RWPE2 (cell line): ENCODE data around the gene SP100.
"Not testable (repeated sequence)": the region's sequence is repeated elsewhere in the genome, so short reads cannot be mapped to it uniquely, and the experiment has no call there.

Experiments
- ATAC-seq: fragments of 200-7000 bp; cut with Tn5 transposase; 3 replicates; pipeline ENCODE4 v1.9.1; 2021; ENCODE audit warnings: low read depth
- DNase-seq: peaks from one replicate; pipeline ENCODE4 v3.0.0-alpha.2; 2020; ENCODE audit warnings: low spot score
- H3K27ac ChIP-seq: fragments of 450-650 bp; 2 replicates; pipeline ENCODE4 v1.5.1; 2017; ENCODE audit warnings: mild to moderate bottlenecking; ENCODE audit not compliant: poor library complexity, severe bottlenecking
- H3K27me3 ChIP-seq: fragments of 250-450 bp; sonication (Bioruptor Pico); 2 replicates; pipeline ENCODE4 v1.5.1; 2021; ENCODE audit warnings: mild to moderate bottlenecking, moderate library complexity; ENCODE audit not compliant: insufficient read depth, poor library complexity, severe bottlenecking
- H3K36me3 ChIP-seq: fragments of 250-450 bp; sonication (Bioruptor Pico); 2 replicates; pipeline ENCODE4 v1.5.1; 2020; ENCODE audit warnings: low read depth, mild to moderate bottlenecking, moderate library complexity
- H3K4me1 ChIP-seq: fragments of 250-450 bp; sonication (Bioruptor Pico); 2 replicates; pipeline ENCODE4 v1.5.1; 2021; ENCODE audit warnings: mild to moderate bottlenecking, moderate library complexity; ENCODE audit not compliant: insufficient read depth, poor library complexity, severe bottlenecking
- H3K4me3 ChIP-seq: fragments of 250-450 bp; sonication (Bioruptor Pico); 2 replicates; pipeline ENCODE4 v1.5.1; 2021; ENCODE audit warnings: mild to moderate bottlenecking, moderate library complexity; ENCODE audit not compliant: severe bottlenecking
- H3K9me3 ChIP-seq: fragments of 250-450 bp; sonication (Bioruptor Pico); 2 replicates; pipeline ENCODE4 v1.5.1; 2021; ENCODE audit warnings: mild to moderate bottlenecking, moderate library complexity; ENCODE audit not compliant: severe bottlenecking
- CTCF ChIP-seq: fragments of 450-650 bp; IDR thresholded peaks from one replicate; pipeline ENCODE4 v1.5.1; 2017; ENCODE audit warnings: mild to moderate bottlenecking, moderate library complexity; ENCODE audit not compliant: poor library complexity, severe bottlenecking

The SP100 gene

GRCh38 chr2:230408244-230408842 lies 7.7 kb upstream of the SP100 start:
- Histone ChIP-seq H3K9me3 (no peaks in the 10 kb centered on the region), H3K27me3 (no peaks in the 10 kb centered on the region), H3K4me1 (no peaks in the 10 kb centered on the region), H3K4me3 (no peak overlapping the region), H3K36me3 (no peaks in the 10 kb centered on the region), H3K27ac (peak overlapping the region; percentile 23)
- DNase-seq (no peak), ATAC-seq (peak; percentile 48; the same call in 2 of the 3 replicates)
- no peak for TF ChIP-seq CTCF

DNA sequence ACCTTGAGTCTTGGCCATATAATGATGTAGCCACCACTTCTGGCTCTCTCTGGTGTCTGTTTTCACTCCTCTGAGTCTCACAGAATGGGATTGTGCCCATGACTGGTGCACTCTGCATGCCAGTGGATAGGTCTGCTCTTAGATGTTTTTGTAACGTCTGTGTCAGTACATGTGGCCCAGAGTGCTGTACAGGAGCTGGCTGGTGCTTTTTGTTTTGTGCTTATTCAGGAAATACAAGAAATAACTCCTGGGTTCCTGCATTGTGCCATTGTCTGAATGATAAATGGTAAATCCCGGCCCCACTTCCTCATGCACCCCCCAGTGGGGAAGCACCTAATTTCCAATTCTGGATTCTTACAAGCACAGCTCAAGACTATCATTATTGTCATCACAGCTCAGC lies 6.7 kb upstream of the SP100 start:
- H3K36me3 ChIP-seq, ATAC-seq: not testable (repeated sequence)

GRCh38 chr2:230410263-230410662 lies 5.7 kb upstream of the SP100 start:
- H3K27me3 ChIP-seq, result no peaks in the 10 kb centered on the region
- no peak for TF ChIP-seq CTCF
- no peaks in the 10 kb centered on the region for H3K36me3 ChIP-seq
- H3K9me3 ChIP-seq, result no peaks in the 10 kb centered on the region
- no peak overlapping the region for H3K4me3 ChIP-seq
- ATAC-seq (no peak), DNase-seq (no peak)
- no peak overlapping the region for H3K27ac ChIP-seq
- H3K4me1 ChIP-seq, result no peaks in the 10 kb centered on the region

More for the DNA sequence above, 6.7 kb upstream of the SP100 start:
- DNase-seq, H3K4me1 ChIP-seq, H3K27me3 ChIP-seq, H3K27ac ChIP-seq, H3K4me3 ChIP-seq, H3K9me3 ChIP-seq: not testable (repeated sequence)

- no peaks in the 10 kb centered on the region for H3K4me1 ChIP-seq
- peak overlapping the region; percentile 35 for H3K4me3 ChIP-seq
- H3K27ac ChIP-seq, result no peak overlapping the region
- no peaks in the 10 kb centered on the region for H3K36me3 ChIP-seq
- no peak for ATAC-seq
- H3K27me3 ChIP-seq, result no peaks in the 10 kb centered on the region
- DNase-seq, result no peak
- no peak for TF ChIP-seq CTCF
- H3K9me3 ChIP-seq, result no peaks in the 10 kb centered on the region
These were observed 5.0 kb upstream of the SP100 start for GRCh38 chr2:230410861-230411569.

DNA sequence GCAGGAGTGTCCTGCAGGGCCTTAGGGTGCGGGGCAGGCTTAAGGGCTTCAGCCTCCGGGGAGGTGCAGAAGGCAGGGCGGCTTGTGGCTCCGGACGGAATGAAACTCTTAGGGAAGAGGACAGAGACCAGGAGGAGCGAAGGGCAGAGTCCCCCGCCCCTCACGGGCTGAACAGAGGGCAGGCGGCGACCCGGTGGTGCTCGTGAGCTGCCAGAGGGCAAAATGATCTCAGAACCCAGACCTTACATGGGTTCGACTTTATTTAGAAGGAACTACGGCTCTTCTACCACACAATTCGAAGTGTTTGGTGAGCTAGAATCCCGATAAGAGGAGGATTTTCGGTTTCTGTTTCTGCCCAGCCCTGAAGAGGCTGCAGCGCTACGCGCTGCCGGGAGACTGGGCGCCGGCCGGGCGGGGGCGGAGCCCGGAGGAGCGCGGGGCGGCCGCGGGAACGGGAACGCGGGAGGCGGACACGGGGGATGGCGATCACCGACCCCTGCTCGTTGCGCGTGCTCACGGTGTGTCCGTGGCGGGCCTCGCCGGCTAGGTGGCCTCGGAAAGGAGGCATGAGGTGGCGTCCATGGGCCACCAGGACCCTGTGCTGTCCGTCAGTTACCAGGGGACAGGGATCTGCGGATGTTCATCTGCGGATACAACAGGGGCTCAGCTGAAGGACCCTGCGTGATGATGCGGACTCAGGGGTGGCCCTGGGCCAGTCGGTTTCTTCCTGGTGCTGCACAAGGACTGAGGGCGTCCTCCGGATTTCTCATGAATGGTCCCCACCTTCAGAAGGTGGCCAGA lies 4.2 kb upstream of the SP100 start:
- Histone ChIP-seq H3K4me1 (no peaks in the 10 kb centered on the region), H3K27me3 (no peaks in the 10 kb centered on the region), H3K27ac (peak overlapping the region; percentile 2), H3K9me3 (no peaks in the 10 kb centered on the region), H3K36me3 (no peaks in the 10 kb centered on the region), H3K4me3 (peak overlapping the region; percentile 35)
- TF ChIP-seq CTCF, result no peak
- DNase-seq (no peak), ATAC-seq (peak; percentile 70)
